ENCODE measurements around the gene LRG1. TPM values are rescaled to one million over a fixed set of nuclear protein-coding genes. Genes with fewer than 3 reads are reported as not detected.
A peak's percentile ranks its signal among the peaks of the same experiment; 100 is the strongest.

LRG1 gene
- total and polyA plus RNA-seq, 12 donors = 0.33 to 52.5 (median 1.6) TPM; not detected in 1

DNA sequence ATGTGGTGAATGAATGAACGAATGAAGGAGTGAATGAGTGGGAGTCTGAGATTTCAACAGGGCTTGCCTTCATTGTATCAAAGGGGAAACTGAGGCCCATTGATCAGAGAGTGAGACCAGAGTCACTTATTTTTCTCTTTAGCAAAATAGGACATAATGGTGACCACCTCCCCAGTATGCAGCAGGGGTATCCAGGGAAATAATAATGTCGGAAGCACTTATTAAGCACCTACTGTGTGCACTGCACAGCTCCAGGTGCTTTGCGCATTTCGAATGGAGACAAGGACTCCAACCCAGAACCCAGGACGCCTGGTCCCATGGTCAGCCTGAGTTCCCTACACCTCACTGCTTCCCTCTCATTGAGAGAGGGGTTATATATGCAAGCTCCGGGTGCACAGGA, 46.4 kb upstream of the LRG1 start:
- no peak for TF ChIP-seq POLR2A (IDR thresholded peaks at IDR 0.05)
- TF ChIP-seq, protein P1, sequence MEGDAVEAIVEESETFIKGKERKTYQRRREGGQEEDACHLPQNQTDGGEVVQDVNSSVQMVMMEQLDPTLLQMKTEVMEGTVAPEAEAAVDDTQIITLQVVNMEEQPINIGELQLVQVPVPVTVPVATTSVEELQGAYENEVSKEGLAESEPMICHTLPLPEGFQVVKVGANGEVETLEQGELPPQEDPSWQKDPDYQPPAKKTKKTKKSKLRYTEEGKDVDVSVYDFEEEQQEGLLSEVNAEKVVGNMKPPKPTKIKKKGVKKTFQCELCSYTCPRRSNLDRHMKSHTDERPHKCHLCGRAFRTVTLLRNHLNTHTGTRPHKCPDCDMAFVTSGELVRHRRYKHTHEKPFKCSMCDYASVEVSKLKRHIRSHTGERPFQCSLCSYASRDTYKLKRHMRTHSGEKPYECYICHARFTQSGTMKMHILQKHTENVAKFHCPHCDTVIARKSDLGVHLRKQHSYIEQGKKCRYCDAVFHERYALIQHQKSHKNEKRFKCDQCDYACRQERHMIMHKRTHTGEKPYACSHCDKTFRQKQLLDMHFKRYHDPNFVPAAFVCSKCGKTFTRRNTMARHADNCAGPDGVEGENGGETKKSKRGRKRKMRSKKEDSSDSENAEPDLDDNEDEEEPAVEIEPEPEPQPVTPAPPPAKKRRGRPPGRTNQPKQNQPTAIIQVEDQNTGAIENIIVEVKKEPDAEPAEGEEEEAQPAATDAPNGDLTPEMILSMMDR (IDR thresholded peaks at IDR 0.05) = no peak
- H3K4me1 ChIP-seq (replicated peaks in 1 of 2) = peaks cover 13 to 15% of the 10 kb centered on the region in 2 donors
- no peak for DNase-seq
- 50 to 87% (median 72%) methylated on average over 6 of the region's 6 CpGs for WGBS, 4 donors
- H3K9me3 ChIP-seq (replicated peaks in 1 of 3) = no peaks in the 10 kb centered on the region
- H3K36me3 ChIP-seq (replicated peaks in 1 of 2) = no peaks in the 10 kb centered on the region
- intact Hi-C loops (cut with DNase I) = no loop called here
- H3K4me3 ChIP-seq = no peak overlapping the region
- no peaks in the 10 kb centered on the region for H3K27me3 ChIP-seq
- no peak overlapping the region for H3K27ac ChIP-seq

GRCh38 chr19:4585556-4585955, 45.7 kb upstream of the LRG1 start:
- DNase-seq = no peak
- Histone ChIP-seq H3K36me3 (replicated peaks in 1 of 2) (no peaks in the 10 kb centered on the region), H3K27me3 (no peaks in the 10 kb centered on the region), H3K27ac (no peak overlapping the region), H3K4me1 (replicated peaks in 1 of 2) (peaks cover 13 to 16% of the 10 kb centered on the region in 2 donors), H3K4me3 (no peak overlapping the region), H3K9me3 (replicated peaks in 1 of 3) (no peaks in the 10 kb centered on the region)
- no peak for TF ChIP-seq POLR2A (IDR thresholded peaks at IDR 0.05)
- TF ChIP-seq, protein P1 (IDR thresholded peaks at IDR 0.05) = no peak
- intact Hi-C loops (cut with DNase I) = no loop called here
- WGBS, 4 donors = 83 to 95% (median 93%) methylated on average over 1 of the region's 1 CpG; no CpG with 5 or more reads in 1 of the 4 donors

- no peaks in the 10 kb centered on the region for H3K9me3 ChIP-seq (replicated peaks in 1 of 3)
- peak overlapping the region in 2 of 4 donors; percentile 20 to 65 for H3K4me3 ChIP-seq
- peak overlapping the region in 1 of 5 donors; percentile 53 for H3K27ac ChIP-seq
- intact Hi-C loops (cut with DNase I) = no loop called here
- no peaks in the 10 kb centered on the region for H3K36me3 ChIP-seq (replicated peaks in 1 of 2)
- WGBS, 4 donors = 9 to 27% (median 14%) methylated on average over 9 to 45 of the region's 45 CpGs
- peaks cover 13 to 21% of the 10 kb centered on the region in 2 donors for H3K4me1 ChIP-seq (replicated peaks in 1 of 2)
- H3K27me3 ChIP-seq = no peaks in the 10 kb centered on the region
- TF ChIP-seq, protein P1 (IDR thresholded peaks at IDR 0.05) = peak in 1 of 6 experiments; percentile 11
- TF ChIP-seq POLR2A (IDR thresholded peaks at IDR 0.05) = no peak
- peak in 2 of 7 donors; percentile 30 to 41 for DNase-seq
These were observed 45.0 kb upstream of the LRG1 start for GRCh38 chr19:4584670-4585460.

DNA sequence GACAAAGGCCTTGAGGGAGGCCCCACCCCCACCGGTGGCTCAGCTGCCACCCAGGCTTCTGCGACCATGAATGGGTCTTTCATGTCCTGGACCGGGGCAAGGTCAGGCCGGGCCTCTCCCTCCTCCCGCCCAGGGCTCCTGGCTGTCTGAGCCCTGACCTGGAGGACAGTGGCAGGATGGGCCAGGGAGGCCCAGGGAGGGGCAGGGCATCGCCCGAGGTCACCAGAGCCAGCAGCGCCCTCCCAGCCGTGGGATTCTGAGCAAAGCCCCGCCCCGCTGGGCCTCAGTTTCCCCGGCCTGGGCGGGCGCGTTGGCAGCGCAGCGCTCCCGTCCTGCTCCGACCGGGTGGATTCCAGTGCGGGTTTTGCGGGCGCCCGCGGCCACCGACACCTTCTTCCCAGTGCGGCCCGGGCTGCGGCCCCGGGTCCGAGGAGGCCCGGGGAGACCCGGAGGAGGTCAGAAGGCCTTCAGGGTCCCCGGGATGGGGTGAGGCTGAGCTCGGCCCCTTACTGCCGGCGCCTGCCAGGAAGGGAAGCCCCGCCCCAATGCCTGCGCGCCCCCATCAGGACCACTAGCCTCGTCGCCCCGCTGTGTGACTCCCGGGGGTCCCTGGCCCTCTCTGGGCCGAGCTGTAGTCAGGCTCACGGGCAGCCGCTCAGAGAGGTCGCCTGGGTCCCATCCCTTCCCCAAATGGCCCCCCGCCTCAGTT, 44.3 kb upstream of the LRG1 start:
- TF ChIP-seq, protein P1 (IDR thresholded peaks at IDR 0.05) = no peak
- TF ChIP-seq POLR2A (IDR thresholded peaks at IDR 0.05) = peak in 1 of 2 donors; percentile 67
- peak overlapping the region in 2 of 4 donors; percentile 20 to 65 for H3K4me3 ChIP-seq
- H3K9me3 ChIP-seq (replicated peaks in 1 of 3) = no peaks in the 10 kb centered on the region
- H3K27me3 ChIP-seq = no peaks in the 10 kb centered on the region
- intact Hi-C loops (cut with DNase I) = no loop called here
- H3K27ac ChIP-seq = peak overlapping the region in 2 of 5 donors; percentile 40 to 53
- WGBS, 4 donors = 0 to 2% (median 1%) methylated on average over 6 to 49 of the region's 49 CpGs
- no peaks in the 10 kb centered on the region for H3K36me3 ChIP-seq (replicated peaks in 1 of 2)
- DNase-seq = peak in 6 of 7 donors; percentile 50 to 78 (median 66)
- H3K4me1 ChIP-seq (replicated peaks in 1 of 2) = peaks cover 13 to 21% of the 10 kb centered on the region in 2 donors

Measured in adrenal gland (tissue), 12 donors.